Gastroesophageal sphincter (tissue), 4 donors: ENCODE results near the gene ERCC4. TPM values are rescaled to one million over a fixed set of nuclear protein-coding genes. Genes with fewer than 3 reads are reported as not detected.

Source experiments
- ATAC-seq: fragments of 150-250 bp; one replicate; pipeline ENCODE4 v1.9.1; 2016; ENCODE audit warnings: mild to moderate bottlenecking, moderate library complexity
- H3K27ac ChIP-seq, 4 donors: fragments of 200-600 bp; sonication (generic) in 3 of 4; 1 replicate in 3 of 4; 2 replicates in 1 of 4; pipeline ENCODE4 v1.5.1; 2016 to 2019
- H3K27me3 ChIP-seq: fragments of 200-600 bp; sonication (generic); one replicate; pipeline ENCODE4 v1.5.1; 2019
- H3K36me3 ChIP-seq, 2 donors: fragments of 200-600 bp; sonication (generic); one replicate each; pipeline ENCODE4 v1.5.1; 2019; ENCODE audit warnings: control low read depth in 1 of 2
- H3K4me1 ChIP-seq, 3 donors: fragments of 200-600 bp; sonication (generic); 1 replicate in 2 of 3; 2 replicates in 1 of 3; pipeline ENCODE4 v1.5.1; 2016 to 2019; ENCODE audit warnings: control low read depth in 2 of 3
- H3K4me3 ChIP-seq, 2 donors: fragments of 200-600 bp; sonication (generic); one replicate each; pipeline ENCODE4 v1.5.1; 2019; ENCODE audit warnings: mild to moderate bottlenecking in 1 of 2, moderate library complexity in 1 of 2
- H3K9me3 ChIP-seq, 3 donors: fragments of 200-600 bp; sonication (generic); one replicate each; pipeline ENCODE4 v1.5.1; 2017 to 2019; ENCODE audit warnings: control low read depth in 2 of 3
- CTCF ChIP-seq, 4 experiments: fragments of 200-600 bp in 2 of 4; fragments of 450-650 bp in 2 of 4; sonication (generic) in 1 of 4; IDR thresholded peaks; one replicate each; pipeline ENCODE4 v1.5.1; 2017 to 2019; ENCODE audit warnings: antibody characterized with exemption in 4 of 4, mild to moderate bottlenecking in 2 of 4, moderate library complexity in 2 of 4
- EP300 ChIP-seq: sonication (generic); formaldehyde crosslinking; IDR thresholded peaks from one replicate; pipeline ENCODE4 v1.6.1; 2017; ENCODE audit warnings: antibody characterized with exemption, mild to moderate bottlenecking
- POLR2A ChIP-seq, 2 donors: fragments of 450-650 bp; IDR thresholded peaks; one replicate each; pipeline ENCODE4 v1.6.1; 2017; ENCODE audit warnings: antibody characterized with exemption in 2 of 2, mild to moderate bottlenecking in 2 of 2, moderate library complexity in 1 of 2
- POLR2AphosphoS5 ChIP-seq: sonication (generic); formaldehyde crosslinking; IDR thresholded peaks from one replicate; pipeline ENCODE4 v1.6.1; 2017; ENCODE audit warnings: antibody characterized with exemption
- WGBS, 2 donors: methylation state at CpG; one replicate each; pipeline ENCODE4 v1.1.5; 2018; ENCODE audit warnings: low coverage in 1 of 2; 5-methylcytosine and 5-hydroxymethylcytosine counted together
- total RNA-seq, 4 donors: library from RNA; depleted of rRNA; stranded (reverse); fragments of >200 nt; gene quantifications; one replicate each; pipeline ENCODE4 v1.1.0, GENCODE V29; 2016

ERCC4 gene
- total RNA-seq, 4 donors from 2014 or later, result 6.3 to 12.5 (median 9.2) TPM

- TF ChIP-seq CTCF (IDR thresholded peaks at IDR 0.05) (no peak), EP300 (no peak), POLR2A (IDR thresholded peaks at IDR 0.05) (no peak), POLR2AphosphoS5 (no peak)
- H3K4me1 ChIP-seq, result peaks cover 0 to 7% (median 0%) of the 10 kb centered on the region in 3 donors
- WGBS, 2 donors, result 46% methylated on average over 2 of the region's 3 CpGs; no CpG with 5 or more reads in 1 of the 2 donors
- ATAC-seq, result no peak
- no peak overlapping the region for H3K4me3 ChIP-seq
- H3K36me3 ChIP-seq, result peaks cover 0 to 61% of the 10 kb centered on the region in 2 donors
- H3K27ac ChIP-seq, result no peak overlapping the region
- no peaks in the 10 kb centered on the region for H3K9me3 ChIP-seq
- H3K27me3 ChIP-seq, result no peaks in the 10 kb centered on the region
These were observed 20.5 kb downstream of the ERCC4 start for GRCh38 chr16:13940397-13940933.

GRCh38 chr16:13944816-13945215 is 24.9 kb downstream of the ERCC4 start:
- H3K4me1 ChIP-seq, result no peaks in the 10 kb centered on the region
- peaks cover 3 to 66% of the 10 kb centered on the region in 2 donors for H3K36me3 ChIP-seq
- no peak overlapping the region for H3K4me3 ChIP-seq
- no peaks in the 10 kb centered on the region for H3K9me3 ChIP-seq
- no peak for ATAC-seq
- WGBS, 2 donors, result 70 to 96% methylated on average over 4 of the region's 4 CpGs
- H3K27me3 ChIP-seq, result no peaks in the 10 kb centered on the region
- TF ChIP-seq POLR2AphosphoS5 (no peak), CTCF (IDR thresholded peaks at IDR 0.05) (no peak), EP300 (no peak), POLR2A (IDR thresholded peaks at IDR 0.05) (no peak)
- no peak overlapping the region for H3K27ac ChIP-seq

- peaks cover 3 to 60% of the 10 kb centered on the region in 2 donors for H3K36me3 ChIP-seq
- WGBS, 2 donors, result 86 to 92% methylated on average over 9 of the region's 9 CpGs
These were observed 26.0 kb downstream of the ERCC4 start for GRCh38 chr16:13945744-13946485.

GRCh38 chr16:13948086-13948485 is 28.1 kb downstream of the ERCC4 start:
- WGBS, 2 donors, result 40 to 82% methylated on average over 9 of the region's 9 CpGs
- H3K36me3 ChIP-seq, result peaks cover 3 to 55% of the 10 kb centered on the region in 2 donors
- ATAC-seq, result no peak

More at GRCh38 chr16:13945744-13946485, 26.0 kb downstream of the ERCC4 start:
- Histone ChIP-seq H3K9me3 (no peaks in the 10 kb centered on the region), H3K27ac (no peak overlapping the region), H3K27me3 (no peaks in the 10 kb centered on the region), H3K4me3 (no peak overlapping the region), H3K4me1 (no peaks in the 10 kb centered on the region)
- ATAC-seq, result no peak
- TF ChIP-seq POLR2AphosphoS5, result no peak
- TF ChIP-seq CTCF (IDR thresholded peaks at IDR 0.05), result no peak
- TF ChIP-seq POLR2A (IDR thresholded peaks at IDR 0.05), result no peak
- no peak for TF ChIP-seq EP300

More at GRCh38 chr16:13948086-13948485, 28.1 kb downstream of the ERCC4 start:
- no peaks in the 10 kb centered on the region for H3K9me3 ChIP-seq
- TF ChIP-seq POLR2A (IDR thresholded peaks at IDR 0.05) (no peak), CTCF (IDR thresholded peaks at IDR 0.05) (no peak), EP300 (no peak), POLR2AphosphoS5 (no peak)
- no peaks in the 10 kb centered on the region for H3K4me1 ChIP-seq
- no peak overlapping the region for H3K4me3 ChIP-seq
- no peaks in the 10 kb centered on the region for H3K27me3 ChIP-seq
- H3K27ac ChIP-seq, result no peak overlapping the region
